ENCODE results near the gene CAPN2.
A peak's percentile ranks its signal among the peaks of the same experiment; 100 is the strongest.

Gene CAPN2

DNA sequence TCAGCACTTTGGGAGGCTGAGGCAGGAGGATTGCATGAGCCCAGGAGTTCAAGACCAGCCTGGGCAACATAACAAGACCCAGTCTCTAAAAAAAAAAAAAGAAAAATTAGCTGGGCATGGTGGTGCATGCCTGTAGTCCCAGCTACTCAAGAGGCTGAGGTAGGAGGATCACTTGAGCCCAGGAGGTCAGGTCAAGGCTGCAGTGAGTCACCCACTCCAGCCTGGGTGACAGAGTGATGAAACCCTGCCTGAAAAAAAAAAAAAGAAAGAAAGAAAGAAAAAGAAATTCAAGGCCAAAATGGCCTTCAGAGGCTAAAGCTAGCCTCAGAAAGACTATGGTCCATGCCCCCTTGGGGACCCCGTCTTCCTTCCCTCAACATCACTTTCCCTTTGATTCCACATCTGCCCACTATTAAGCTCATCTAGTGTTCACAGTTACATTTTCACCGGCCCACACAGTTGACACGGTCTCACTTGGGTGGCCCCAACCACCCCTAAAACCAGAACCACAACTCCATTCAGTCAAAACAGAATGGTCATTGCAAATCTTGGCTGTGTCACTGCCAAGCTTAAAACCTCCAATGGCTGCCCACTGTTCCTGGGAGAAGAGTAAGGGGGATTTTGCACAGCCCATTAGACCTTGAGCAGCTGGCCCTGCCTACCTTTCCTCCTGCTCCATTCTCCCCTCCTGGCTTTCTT lies 44.7 kb upstream of the CAPN2 start:
- H3K27me3 ChIP-seq (ENCODE audit: control insufficient read depth, insufficient read depth, low read length), result no peaks in the 10 kb centered on the region
- TF ChIP-seq, protein P1, sequence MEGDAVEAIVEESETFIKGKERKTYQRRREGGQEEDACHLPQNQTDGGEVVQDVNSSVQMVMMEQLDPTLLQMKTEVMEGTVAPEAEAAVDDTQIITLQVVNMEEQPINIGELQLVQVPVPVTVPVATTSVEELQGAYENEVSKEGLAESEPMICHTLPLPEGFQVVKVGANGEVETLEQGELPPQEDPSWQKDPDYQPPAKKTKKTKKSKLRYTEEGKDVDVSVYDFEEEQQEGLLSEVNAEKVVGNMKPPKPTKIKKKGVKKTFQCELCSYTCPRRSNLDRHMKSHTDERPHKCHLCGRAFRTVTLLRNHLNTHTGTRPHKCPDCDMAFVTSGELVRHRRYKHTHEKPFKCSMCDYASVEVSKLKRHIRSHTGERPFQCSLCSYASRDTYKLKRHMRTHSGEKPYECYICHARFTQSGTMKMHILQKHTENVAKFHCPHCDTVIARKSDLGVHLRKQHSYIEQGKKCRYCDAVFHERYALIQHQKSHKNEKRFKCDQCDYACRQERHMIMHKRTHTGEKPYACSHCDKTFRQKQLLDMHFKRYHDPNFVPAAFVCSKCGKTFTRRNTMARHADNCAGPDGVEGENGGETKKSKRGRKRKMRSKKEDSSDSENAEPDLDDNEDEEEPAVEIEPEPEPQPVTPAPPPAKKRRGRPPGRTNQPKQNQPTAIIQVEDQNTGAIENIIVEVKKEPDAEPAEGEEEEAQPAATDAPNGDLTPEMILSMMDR (IDR thresholded peaks at IDR 0.05), result no peak
- H3K4me1 ChIP-seq, result no peaks in the 10 kb centered on the region
- H3K9ac ChIP-seq, result no peak overlapping the region
- H3K4me2 ChIP-seq (ENCODE audit: low read length), result no peak overlapping the region
- no peak overlapping the region for H2AFZ ChIP-seq
- no peak overlapping the region for H3K4me3 ChIP-seq (ENCODE audit: low read depth, low read length)
- H3K27ac ChIP-seq, result no peak overlapping the region
- H3K36me3 ChIP-seq (ENCODE audit: control insufficient read depth, insufficient read depth, low read length), result no peaks in the 10 kb centered on the region
- no peaks in the 10 kb centered on the region for H3K9me3 ChIP-seq (ENCODE audit: control insufficient read depth, low read length)
- H3K79me2 ChIP-seq, result no peaks in the 10 kb centered on the region

DNA sequence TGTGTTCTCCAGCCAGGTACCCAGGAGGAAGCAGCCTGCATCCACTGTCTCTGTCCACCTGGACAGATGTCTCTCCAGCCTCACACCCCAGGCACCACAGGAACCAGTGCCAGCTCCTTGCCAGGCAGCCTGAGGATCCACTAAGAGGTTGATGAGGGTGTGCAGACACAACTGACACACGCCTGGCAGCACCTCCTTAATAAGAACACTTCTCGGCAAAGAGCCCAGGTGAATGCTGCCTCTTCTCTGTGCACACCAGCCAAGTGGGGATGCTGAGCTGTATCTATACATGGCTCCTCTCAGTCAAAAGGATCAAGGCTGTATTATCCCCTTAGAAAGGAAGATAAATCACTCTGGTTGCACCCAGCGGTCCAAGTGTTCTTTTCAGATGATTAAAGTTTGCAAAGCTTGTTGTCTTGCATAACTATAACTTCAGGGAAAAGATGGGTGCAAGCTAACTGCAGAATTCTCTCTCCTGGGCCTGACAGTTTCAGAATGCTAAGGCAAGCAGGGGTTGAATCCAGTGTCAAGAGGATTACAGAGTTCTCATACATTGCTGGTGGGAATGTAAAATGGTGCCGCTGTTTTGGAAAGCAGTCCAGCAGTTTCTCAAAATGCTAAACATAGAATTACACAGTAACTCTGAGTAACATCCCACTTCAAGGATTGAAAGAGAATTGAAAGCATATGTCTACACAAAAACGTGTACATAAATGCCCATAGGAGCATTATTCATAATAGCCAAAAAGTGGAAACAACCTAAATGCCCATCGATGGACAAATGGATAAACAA lies 43.1 kb upstream of the CAPN2 start:
- Histone ChIP-seq H3K27ac (no peak overlapping the region), H3K4me3 (ENCODE audit: low read depth, low read length) (no peak overlapping the region), H3K36me3 (ENCODE audit: control insufficient read depth, insufficient read depth, low read length) (no peaks in the 10 kb centered on the region), H3K4me2 (ENCODE audit: low read length) (no peak overlapping the region), H3K9me3 (ENCODE audit: control insufficient read depth, low read length) (no peaks in the 10 kb centered on the region), H3K9ac (no peak overlapping the region), H2AFZ (no peak overlapping the region), H3K27me3 (ENCODE audit: control insufficient read depth, insufficient read depth, low read length) (no peaks in the 10 kb centered on the region), H3K4me1 (no peaks in the 10 kb centered on the region), H3K79me2 (no peaks in the 10 kb centered on the region)
- TF ChIP-seq, protein P1 (IDR thresholded peaks at IDR 0.05), result no peak

DNA sequence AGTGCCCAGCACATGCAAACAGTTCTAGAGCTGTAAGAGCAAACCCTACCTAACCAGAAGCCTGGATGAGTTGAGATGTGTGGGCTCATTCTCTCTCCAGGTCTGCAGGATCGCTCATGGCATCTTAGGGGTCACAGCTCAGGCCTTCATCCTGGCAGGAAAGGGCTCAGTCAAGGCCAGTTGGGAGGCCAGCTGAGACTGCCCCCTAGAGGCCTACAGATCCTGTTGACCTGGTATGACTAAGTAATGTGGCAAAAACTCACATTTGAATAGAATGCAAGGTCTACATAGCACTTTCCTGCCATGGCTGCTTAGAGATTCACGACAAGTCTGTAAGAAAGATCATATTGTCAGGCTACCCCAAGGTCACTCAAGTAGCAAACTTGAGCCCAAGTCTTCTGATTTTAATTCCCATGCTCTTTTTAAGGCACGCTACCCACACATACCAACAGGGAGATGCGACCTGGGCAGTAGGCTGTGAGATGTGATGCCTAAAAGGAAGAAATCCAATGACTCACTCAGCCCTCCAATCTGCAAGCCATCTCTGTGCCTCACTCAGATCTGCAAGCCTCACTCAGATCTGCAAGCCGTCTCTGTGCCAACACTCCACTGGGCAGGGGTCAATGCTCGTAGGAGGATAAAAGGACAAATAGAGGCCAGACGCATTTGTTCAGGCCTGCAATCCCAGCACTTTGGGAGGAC lies 41.7 kb upstream of the CAPN2 start:
- H3K79me2 ChIP-seq, result no peaks in the 10 kb centered on the region
- TF ChIP-seq, protein P1 (IDR thresholded peaks at IDR 0.05), result peak; percentile 50
- H3K4me2 ChIP-seq (ENCODE audit: low read length), result no peak overlapping the region

DNA sequence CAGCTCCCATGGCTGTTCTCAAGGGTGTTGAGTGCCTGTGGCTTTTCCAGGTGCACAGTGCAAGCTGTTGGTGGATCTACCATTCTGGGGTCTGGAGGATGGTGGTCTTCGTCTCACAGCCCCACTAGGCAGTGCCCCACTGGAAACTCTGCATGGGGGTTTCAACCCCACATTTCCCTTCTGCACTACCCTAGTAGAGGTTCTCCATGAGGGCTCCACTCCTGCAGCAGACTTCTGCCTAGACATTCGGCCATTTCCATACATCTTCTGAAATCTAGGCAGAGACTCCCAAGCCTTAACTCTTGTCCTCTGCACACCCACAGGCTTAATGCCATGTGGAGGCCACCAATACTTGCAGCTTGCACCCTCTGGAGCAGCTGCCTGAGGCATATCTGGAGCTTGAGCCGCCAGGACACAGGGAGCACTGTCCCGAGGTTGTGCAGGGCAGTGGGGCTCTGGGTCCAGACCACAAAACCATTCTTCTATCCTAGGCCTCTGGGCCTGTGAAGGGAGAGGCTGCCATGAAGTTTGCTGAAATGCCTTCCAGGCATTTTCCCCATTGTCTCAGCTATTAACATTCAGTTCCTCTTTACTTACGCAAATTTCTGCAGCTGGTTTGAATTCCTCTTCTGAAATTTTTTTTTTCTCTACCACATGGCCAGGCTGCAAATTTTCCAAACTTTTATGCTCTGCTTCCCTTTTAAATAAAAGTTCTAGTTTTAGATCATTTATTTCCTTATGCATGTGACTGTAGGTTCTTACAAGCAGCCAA lies 38.0 kb upstream of the CAPN2 start:
- H3K9me3 ChIP-seq (ENCODE audit: control insufficient read depth, low read length), result no peaks in the 10 kb centered on the region
- H3K36me3 ChIP-seq (ENCODE audit: control insufficient read depth, insufficient read depth, low read length), result no peaks in the 10 kb centered on the region
- no peak overlapping the region for H3K4me3 ChIP-seq (ENCODE audit: low read depth, low read length)
- no peak overlapping the region for H3K27ac ChIP-seq
- H2AFZ ChIP-seq, result no peak overlapping the region
- no peak overlapping the region for H3K9ac ChIP-seq
- no peak overlapping the region for H3K4me2 ChIP-seq (ENCODE audit: low read length)
- H3K79me2 ChIP-seq, result no peaks in the 10 kb centered on the region
- no peaks in the 10 kb centered on the region for H3K4me1 ChIP-seq
- H3K27me3 ChIP-seq (ENCODE audit: control insufficient read depth, insufficient read depth, low read length), result no peaks in the 10 kb centered on the region
- TF ChIP-seq, protein P1 (IDR thresholded peaks at IDR 0.05), result no peak

More for the DNA sequence above, 41.7 kb upstream of the CAPN2 start:
- no peak overlapping the region for H2AFZ ChIP-seq
- no peak overlapping the region for H3K27ac ChIP-seq
- no peak overlapping the region for H3K9ac ChIP-seq
- H3K4me3 ChIP-seq (ENCODE audit: low read depth, low read length), result no peak overlapping the region
- no peaks in the 10 kb centered on the region for H3K9me3 ChIP-seq (ENCODE audit: control insufficient read depth, low read length)
- no peaks in the 10 kb centered on the region for H3K27me3 ChIP-seq (ENCODE audit: control insufficient read depth, insufficient read depth, low read length)
- H3K4me1 ChIP-seq, result no peaks in the 10 kb centered on the region
- no peaks in the 10 kb centered on the region for H3K36me3 ChIP-seq (ENCODE audit: control insufficient read depth, insufficient read depth, low read length)

Measured in parathyroid adenoma (tissue), 2 donors.